ENCODE measurements around the gene SPIRE1.

Gene SPIRE1

DNA sequence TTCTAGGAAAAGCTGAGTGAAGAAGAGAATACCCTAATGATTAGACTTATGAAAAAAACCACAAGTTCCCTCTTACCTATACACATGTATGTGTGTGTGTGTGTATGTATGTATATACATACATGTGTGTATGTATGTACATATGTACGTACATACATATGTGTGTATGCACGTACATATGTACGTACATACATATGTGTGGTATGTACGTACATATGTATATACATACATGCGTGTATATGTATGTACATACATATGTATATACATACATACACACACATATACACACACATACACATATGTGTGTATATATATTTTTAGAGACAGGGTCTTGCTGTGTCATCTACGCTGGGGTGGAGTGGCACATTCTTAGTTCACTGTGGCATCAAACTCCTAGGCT is 196.6 kb downstream of the SPIRE1 start:
- Histone ChIP-seq H3K36me3 (peaks cover 41 to 71% (median 44%) of the 10 kb centered on the region in 3 donors), H3K9me3 (no peaks in the 10 kb centered on the region), H3K4me1 (no peaks in the 10 kb centered on the region), H3K27me3 (no peaks in the 10 kb centered on the region), H3K4me3 (no peak overlapping the region), H3K27ac (no peak overlapping the region)
- no peak for DNase-seq
- intact Hi-C loops (cut with DNase I; ENCODE audit: low total_unique reads): no loop called here
- TF ChIP-seq, protein P1, sequence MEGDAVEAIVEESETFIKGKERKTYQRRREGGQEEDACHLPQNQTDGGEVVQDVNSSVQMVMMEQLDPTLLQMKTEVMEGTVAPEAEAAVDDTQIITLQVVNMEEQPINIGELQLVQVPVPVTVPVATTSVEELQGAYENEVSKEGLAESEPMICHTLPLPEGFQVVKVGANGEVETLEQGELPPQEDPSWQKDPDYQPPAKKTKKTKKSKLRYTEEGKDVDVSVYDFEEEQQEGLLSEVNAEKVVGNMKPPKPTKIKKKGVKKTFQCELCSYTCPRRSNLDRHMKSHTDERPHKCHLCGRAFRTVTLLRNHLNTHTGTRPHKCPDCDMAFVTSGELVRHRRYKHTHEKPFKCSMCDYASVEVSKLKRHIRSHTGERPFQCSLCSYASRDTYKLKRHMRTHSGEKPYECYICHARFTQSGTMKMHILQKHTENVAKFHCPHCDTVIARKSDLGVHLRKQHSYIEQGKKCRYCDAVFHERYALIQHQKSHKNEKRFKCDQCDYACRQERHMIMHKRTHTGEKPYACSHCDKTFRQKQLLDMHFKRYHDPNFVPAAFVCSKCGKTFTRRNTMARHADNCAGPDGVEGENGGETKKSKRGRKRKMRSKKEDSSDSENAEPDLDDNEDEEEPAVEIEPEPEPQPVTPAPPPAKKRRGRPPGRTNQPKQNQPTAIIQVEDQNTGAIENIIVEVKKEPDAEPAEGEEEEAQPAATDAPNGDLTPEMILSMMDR (IDR thresholded peaks at IDR 0.05): no peak

DNA sequence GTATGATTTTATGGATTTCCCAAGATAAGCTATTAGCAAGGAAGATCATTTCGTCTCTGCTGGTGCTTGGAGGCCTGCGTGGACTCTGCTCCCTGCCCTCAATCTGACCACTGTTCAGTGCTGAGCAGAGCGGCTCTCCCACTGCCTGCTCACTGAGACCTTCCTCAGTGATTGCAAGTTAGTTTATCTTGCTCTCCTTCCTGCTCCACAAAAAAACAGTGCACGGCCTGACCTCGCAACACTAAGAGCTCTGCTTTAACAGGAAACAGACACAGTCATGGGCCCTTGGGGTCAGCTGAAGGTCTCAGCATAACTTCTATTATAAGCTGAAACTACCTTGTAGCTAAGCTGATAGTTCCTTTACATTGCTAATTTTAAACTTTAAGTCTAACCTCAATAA is 197.0 kb downstream of the SPIRE1 start:
- DNase-seq: no peak
- Histone ChIP-seq H3K27ac (no peak overlapping the region), H3K27me3 (no peaks in the 10 kb centered on the region), H3K36me3 (peaks cover 41 to 66% (median 44%) of the 10 kb centered on the region in 3 donors), H3K9me3 (no peaks in the 10 kb centered on the region), H3K4me1 (no peaks in the 10 kb centered on the region), H3K4me3 (no peak overlapping the region)
- TF ChIP-seq, protein P1 (IDR thresholded peaks at IDR 0.05): no peak
- intact Hi-C loops (cut with DNase I; ENCODE audit: low total_unique reads): no loop called here

DNA sequence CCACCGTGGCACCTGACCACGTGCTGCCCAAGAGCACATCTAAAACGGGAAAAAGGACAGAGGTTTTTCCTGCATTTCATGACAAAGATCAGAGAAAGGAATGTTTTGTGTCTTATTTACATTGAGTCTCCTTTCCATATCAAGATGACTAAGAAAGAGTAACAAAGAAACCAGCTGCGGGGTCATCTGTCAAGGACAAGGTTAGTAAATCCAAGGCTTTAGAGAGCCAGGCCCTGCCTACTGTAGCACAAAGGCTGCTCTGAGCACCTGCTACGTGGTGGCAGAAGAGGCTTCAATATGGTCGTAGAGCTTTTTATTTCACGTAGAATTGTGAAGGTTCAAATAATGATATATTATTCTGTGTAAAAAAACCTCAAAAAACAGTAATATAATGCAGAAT is 199.1 kb downstream of the SPIRE1 start:
- Histone ChIP-seq H3K27me3 (no peaks in the 10 kb centered on the region), H3K4me1 (no peaks in the 10 kb centered on the region), H3K9me3 (no peaks in the 10 kb centered on the region), H3K36me3 (peaks cover 30 to 68% (median 47%) of the 10 kb centered on the region in 3 donors), H3K4me3 (no peak overlapping the region), H3K27ac (no peak overlapping the region)
- no peak for DNase-seq
- intact Hi-C loops (cut with DNase I; ENCODE audit: low total_unique reads): no loop called here
- TF ChIP-seq, protein P1 (IDR thresholded peaks at IDR 0.05): no peak

DNA sequence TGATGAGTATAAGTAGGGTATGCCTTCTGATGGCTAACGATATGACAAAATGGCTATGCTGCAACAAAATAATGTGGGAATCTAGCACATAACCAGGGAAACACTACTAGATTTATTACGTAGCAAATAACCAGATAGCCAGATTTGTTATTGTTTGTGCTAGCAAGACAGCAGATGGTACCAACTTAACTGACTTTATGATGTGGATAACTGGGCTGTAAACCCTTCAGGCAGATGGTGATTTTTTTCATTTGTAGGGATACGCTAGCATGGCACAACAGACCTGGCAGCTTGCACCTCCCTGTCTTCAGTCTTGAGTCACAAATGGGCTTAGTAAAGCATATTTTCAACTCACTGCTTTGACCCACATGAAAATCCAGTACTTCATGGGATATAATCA is 201.5 kb downstream of the SPIRE1 start:
- no peak overlapping the region for H3K27ac ChIP-seq
- intact Hi-C loops (cut with DNase I; ENCODE audit: low total_unique reads): no loop called here
- H3K27me3 ChIP-seq: no peaks in the 10 kb centered on the region
- TF ChIP-seq, protein P1 (IDR thresholded peaks at IDR 0.05): no peak
- H3K4me1 ChIP-seq: no peaks in the 10 kb centered on the region
- peaks cover 26 to 62% (median 49%) of the 10 kb centered on the region in 3 donors for H3K36me3 ChIP-seq
- no peaks in the 10 kb centered on the region for H3K9me3 ChIP-seq
- no peak overlapping the region for H3K4me3 ChIP-seq
- DNase-seq: no peak

DNA sequence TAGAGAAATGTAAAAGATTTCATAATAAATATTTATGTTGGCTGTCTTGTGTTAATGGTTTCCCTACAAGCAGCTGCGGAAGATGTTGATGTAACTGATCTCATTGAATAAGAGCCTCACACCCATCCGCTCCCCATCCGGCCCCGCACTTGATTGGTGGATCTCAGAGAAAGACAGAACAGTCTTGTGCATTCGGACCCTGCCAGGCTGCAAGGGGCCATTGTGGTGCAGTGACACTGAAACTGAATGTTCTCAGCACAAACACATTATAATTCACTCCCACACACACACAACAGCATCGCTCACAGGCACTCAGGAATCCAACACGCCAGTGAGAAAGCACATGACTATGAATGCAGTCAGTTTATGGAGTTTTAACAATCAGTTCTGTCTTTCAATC is 202.4 kb downstream of the SPIRE1 start:
- intact Hi-C loops (cut with DNase I; ENCODE audit: low total_unique reads): no loop called here
- no peaks in the 10 kb centered on the region for H3K27me3 ChIP-seq
- H3K27ac ChIP-seq: no peak overlapping the region
- H3K4me1 ChIP-seq: no peaks in the 10 kb centered on the region
- peaks cover 20 to 69% (median 47%) of the 10 kb centered on the region in 3 donors for H3K36me3 ChIP-seq
- TF ChIP-seq, protein P1 (IDR thresholded peaks at IDR 0.05): no peak
- H3K9me3 ChIP-seq: no peaks in the 10 kb centered on the region
- DNase-seq: no peak
- H3K4me3 ChIP-seq: no peak overlapping the region

DNA sequence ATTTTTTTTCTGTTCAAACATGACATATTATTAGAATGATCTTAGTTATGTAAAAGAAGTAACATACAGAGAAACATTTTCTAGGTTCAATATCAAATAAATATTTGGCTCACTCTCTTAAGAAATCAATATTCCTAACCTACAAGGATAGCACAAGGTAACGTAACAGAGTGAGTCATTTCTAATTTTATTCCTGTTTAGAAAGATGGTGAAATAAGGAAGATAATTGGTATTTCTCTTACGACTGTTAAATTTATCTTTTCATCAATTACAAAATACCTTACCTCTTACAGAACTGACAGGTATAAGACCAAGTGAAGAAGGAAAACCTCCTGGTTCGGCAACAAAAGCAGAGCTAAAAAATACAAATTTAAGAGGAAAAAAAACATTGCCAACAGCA is 205.1 kb downstream of the SPIRE1 start:
- no peaks in the 10 kb centered on the region for H3K27me3 ChIP-seq
- no peak overlapping the region for H3K27ac ChIP-seq
- no peaks in the 10 kb centered on the region for H3K9me3 ChIP-seq
- intact Hi-C loops (cut with DNase I; ENCODE audit: low total_unique reads): no loop called here
- no peaks in the 10 kb centered on the region for H3K4me1 ChIP-seq
- peaks cover 30 to 78% (median 67%) of the 10 kb centered on the region in 3 donors for H3K36me3 ChIP-seq
- TF ChIP-seq, protein P1 (IDR thresholded peaks at IDR 0.05): no peak
- no peak overlapping the region for H3K4me3 ChIP-seq
- no peak for DNase-seq

All from tibial artery (tissue), 4 donors.